ENCODE data around the gene CDIP1.

The CDIP1 gene

GRCh38 chr16:4538350-4539235 is at the start of gene CDIP1:
TSS of gene CDIP1 (minus strand) at chr16:4538773. CDS start at chr16:4514130, 24,643 bp downstream.
- peak within 1 kb of the TSS; percentile 63 for H3K4me3 ChIP-seq (ENCODE audit: low read length)
- DNase-seq (ENCODE audit: low read depth): peak; percentile 98
- TF ChIP-seq CTCF (IDR thresholded peaks at IDR 0.05; ENCODE audit: insufficient read depth, low read depth, low read length, missing control alignments): peak; percentile 20

- DNase-seq (ENCODE audit: low read depth): no peak
- no peak for TF ChIP-seq CTCF (IDR thresholded peaks at IDR 0.05; ENCODE audit: insufficient read depth, low read depth, low read length, missing control alignments)
- H3K4me3 ChIP-seq (ENCODE audit: low read length): no peak overlapping the region
These were observed 47.7 kb upstream of the CDIP1 start for GRCh38 chr16:4586291-4586690.

GRCh38 chr16:4583906-4584305 is 45.3 kb upstream of the CDIP1 start:
- no peak for DNase-seq (ENCODE audit: low read depth)
- no peak for TF ChIP-seq CTCF (IDR thresholded peaks at IDR 0.05; ENCODE audit: insufficient read depth, low read depth, low read length, missing control alignments)
- no peak overlapping the region for H3K4me3 ChIP-seq (ENCODE audit: low read length)

GRCh38 chr16:4580250-4580649 is 41.7 kb upstream of the CDIP1 start:
- DNase-seq (ENCODE audit: low read depth): peak; percentile 48
- H3K4me3 ChIP-seq (ENCODE audit: low read length): no peak overlapping the region
- no peak for TF ChIP-seq CTCF (IDR thresholded peaks at IDR 0.05; ENCODE audit: insufficient read depth, low read depth, low read length, missing control alignments)

- DNase-seq (ENCODE audit: low read depth): no peak
- H3K4me3 ChIP-seq (ENCODE audit: low read length): no peak overlapping the region
- no peak for TF ChIP-seq CTCF (IDR thresholded peaks at IDR 0.05; ENCODE audit: insufficient read depth, low read depth, low read length, missing control alignments)
These were observed 40.5 kb upstream of the CDIP1 start for GRCh38 chr16:4578961-4579530.

- DNase-seq (ENCODE audit: low read depth): no peak
- no peak overlapping the region for H3K4me3 ChIP-seq (ENCODE audit: low read length)
- TF ChIP-seq CTCF (IDR thresholded peaks at IDR 0.05; ENCODE audit: insufficient read depth, low read depth, low read length, missing control alignments): no peak
These were observed 37.4 kb upstream of the CDIP1 start for GRCh38 chr16:4576008-4576407.

Data from epithelial cell of esophagus (primary cell).